SH-SY5Y (cell line): ENCODE measurements around the gene WDR5.

Experiments
- GATA2 ChIP-seq: IDR thresholded peaks from 2 replicates; pipeline ENCODE4 v1.6.1; 2011; ENCODE audit warnings: mild to moderate bottlenecking, low read depth, low read length
- GATA3 ChIP-seq: IDR thresholded peaks from 2 replicates; pipeline ENCODE4 v1.6.1; 2011; ENCODE audit warnings: low read depth, mild to moderate bottlenecking, low read length, moderate library complexity

- no peak for TF ChIP-seq GATA3
- TF ChIP-seq GATA2: no peak
Observed at GRCh38 chr9:134144801-134145200, 8.9 kb downstream of the WDR5 start.
